ENCODE data around the gene PRELP.

DNA sequence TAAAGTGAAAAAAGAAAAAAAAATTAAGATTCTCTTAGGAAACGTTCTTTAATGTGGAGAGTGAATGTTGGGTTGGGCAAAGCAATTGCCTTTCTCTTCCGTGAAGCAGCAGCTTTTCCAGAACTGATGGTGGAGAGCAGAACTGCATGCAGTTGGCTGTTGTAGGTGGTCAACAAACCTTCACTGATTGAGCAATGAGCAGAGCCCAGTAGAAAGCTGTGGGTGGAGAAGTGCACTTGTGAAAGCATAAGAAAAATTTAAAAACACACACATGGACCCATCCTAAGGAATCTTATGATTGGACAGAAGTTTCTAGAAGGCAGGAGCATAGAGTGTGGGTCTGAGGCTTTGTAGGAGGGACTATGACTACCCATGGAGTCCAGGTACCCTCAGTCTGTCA is 4.5 kb downstream of the PRELP start:
- TF ChIP-seq, protein P1, sequence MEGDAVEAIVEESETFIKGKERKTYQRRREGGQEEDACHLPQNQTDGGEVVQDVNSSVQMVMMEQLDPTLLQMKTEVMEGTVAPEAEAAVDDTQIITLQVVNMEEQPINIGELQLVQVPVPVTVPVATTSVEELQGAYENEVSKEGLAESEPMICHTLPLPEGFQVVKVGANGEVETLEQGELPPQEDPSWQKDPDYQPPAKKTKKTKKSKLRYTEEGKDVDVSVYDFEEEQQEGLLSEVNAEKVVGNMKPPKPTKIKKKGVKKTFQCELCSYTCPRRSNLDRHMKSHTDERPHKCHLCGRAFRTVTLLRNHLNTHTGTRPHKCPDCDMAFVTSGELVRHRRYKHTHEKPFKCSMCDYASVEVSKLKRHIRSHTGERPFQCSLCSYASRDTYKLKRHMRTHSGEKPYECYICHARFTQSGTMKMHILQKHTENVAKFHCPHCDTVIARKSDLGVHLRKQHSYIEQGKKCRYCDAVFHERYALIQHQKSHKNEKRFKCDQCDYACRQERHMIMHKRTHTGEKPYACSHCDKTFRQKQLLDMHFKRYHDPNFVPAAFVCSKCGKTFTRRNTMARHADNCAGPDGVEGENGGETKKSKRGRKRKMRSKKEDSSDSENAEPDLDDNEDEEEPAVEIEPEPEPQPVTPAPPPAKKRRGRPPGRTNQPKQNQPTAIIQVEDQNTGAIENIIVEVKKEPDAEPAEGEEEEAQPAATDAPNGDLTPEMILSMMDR (tag by site-specific recombination; IDR thresholded peaks at IDR 0.05) = no peak
- no peak for TF ChIP-seq GLI4 (tag by site-specific recombination; IDR thresholded peaks at IDR 0.05)
- no peak for TF ChIP-seq ZNF654 (tag by site-specific recombination; IDR thresholded peaks at IDR 0.05; ENCODE audit: low read depth)
- TF ChIP-seq ZNF2 (tag by site-specific recombination; IDR thresholded peaks at IDR 0.05) = no peak
- TF ChIP-seq KLF16 (tag by site-specific recombination; IDR thresholded peaks at IDR 0.05) = no peak
- no peak for TF ChIP-seq ZNF10 (tag by site-specific recombination; IDR thresholded peaks at IDR 0.05)
- TF ChIP-seq MYNN (tag by site-specific recombination; IDR thresholded peaks at IDR 0.05; ENCODE audit: borderline replicate concordance) = no peak
